OCI-LY1 (cell line): ENCODE results near the gene AFF2.

Experiments
- CTCF ChIP-seq: fragments of 200-600 bp; sonication (generic), shearing (Covaris generic); IDR thresholded peaks from 2 replicates; pipeline ENCODE4 v1.5.1; 2017; ENCODE audit warnings: mild to moderate bottlenecking, antibody characterized with exemption, low read length, moderate library complexity, mixed read lengths
- EZH2 ChIP-seq: fragments of 200-600 bp; sonication (generic), shearing (Covaris generic); IDR thresholded peaks from 2 replicates; pipeline ENCODE4 v1.8.0; 2017; ENCODE audit warnings: borderline replicate concordance, mixed run types, mild to moderate bottlenecking, antibody characterized with exemption, low read length, moderate library complexity, mixed read lengths

GRCh38 chrX:148768296-148768695 is 267.9 kb downstream of the AFF2 start:
- TF ChIP-seq CTCF (no peak), EZH2 (no peak)
